GM12878 (cell line): ENCODE results near the gene SEPTIN1. TPM values are rescaled to one million over a fixed set of nuclear protein-coding genes. Genes with fewer than 3 reads are reported as not detected.

Source experiments
- ATAC-seq: fragments of 200-7000 bp; cut with Tn5 transposase; 3 replicates; pipeline ENCODE4 v1.9.1; 2020; ENCODE audit warnings: mild to moderate bottlenecking, moderate library complexity
- BruUV-seq: library from RNA; stranded (reverse); fragments of 400-500 nt; replicated peaks from 2 replicates; lab custom pipeline; 2021; lab: Mats Ljungman, UMichigan
- CTCF ChIA-PET: fragments of 300-600 bp; sonication (Branson Sonifier 250); formaldehyde crosslinking; extraction: SDS; loops from one replicate; lab custom pipeline; 2021; ENCODE audit warnings: inconsistent platforms; lab: Yijun Ruan, JAX
- POLR2A ChIA-PET: fragments of 350-600 bp; formaldehyde crosslinking; extraction: SDS; loops from one replicate; lab custom pipeline; 2021; ENCODE audit warnings: inconsistent platforms; lab: Charles Lee
- RAD21 ChIA-PET: fragments of 300-600 bp; sonication (Branson Sonifier 250); formaldehyde crosslinking; loops from one replicate; lab custom pipeline; 2023; ENCODE audit warnings: antibody characterized with exemption; ENCODE audit not compliant: unreplicated experiment; lab: Charles Lee
- SMC1A ChIA-PET: fragments of 300-600 bp; sonication (Branson Sonifier 250); formaldehyde crosslinking; loops from one replicate; lab custom pipeline; 2023; ENCODE audit not compliant: unreplicated experiment, uncharacterized antibody; lab: Charles Lee
- DNase-seq: peaks from one replicate; pipeline ENCODE4 v3.0.0-alpha.2; 2011; ENCODE audit warnings: low read depth, low spot score
- FAIRE-seq: peaks from 3 replicates; lab custom pipeline; 2011; peaks lifted over from hg19 to GRCh38; lab: Jason Lieb, UNC
- H2AFZ ChIP-seq: 2 replicates; pipeline ENCODE4 v1.6.0; 2011; ENCODE audit warnings: low read depth, low read length, control low read depth; ENCODE audit not compliant: control insufficient read depth
- H3K27ac ChIP-seq: 2 replicates; pipeline ENCODE4 v1.5.1; 2011; ENCODE audit warnings: control low read depth; ENCODE audit not compliant: control insufficient read depth, insufficient read depth
- H3K27me3 ChIP-seq, 2 experiments: replicated peaks in 1 of 2; 2 replicates each; pipeline versions ENCODE4 v1.6.0 to v1.6.1; 2011; ENCODE audit warnings: low read length in 1 of 2; ENCODE audit not compliant: control insufficient read depth in 2 of 2, insufficient read depth in 2 of 2
- H3K36me3 ChIP-seq, 2 experiments: 2 replicates each; pipeline ENCODE4 v1.5.1; 2011; ENCODE audit warnings: low read length in 1 of 2; ENCODE audit not compliant: control insufficient read depth in 2 of 2, insufficient read depth in 2 of 2
- H3K4me1 ChIP-seq: 2 replicates; pipeline ENCODE4 v1.6.1; 2011; ENCODE audit warnings: mild to moderate bottlenecking, low read length, moderate library complexity, mixed read lengths; ENCODE audit not compliant: control insufficient read depth, insufficient read depth
- H3K4me2 ChIP-seq: 2 replicates; pipeline ENCODE4 v1.6.0; 2011; ENCODE audit warnings: control low read depth; ENCODE audit not compliant: control insufficient read depth, insufficient read depth
- H3K4me3 ChIP-seq: fragments of 200-600 bp; sonication (generic); 2 replicates; pipeline ENCODE4 v1.5.1; 2016
- H3K79me2 ChIP-seq: 2 replicates; pipeline ENCODE4 v1.6.0; 2011; ENCODE audit warnings: low read length; ENCODE audit not compliant: control insufficient read depth, insufficient read depth
- H3K9ac ChIP-seq: 2 replicates; pipeline ENCODE4 v1.8.0; 2011; ENCODE audit warnings: low read length, control low read depth, mixed read lengths; ENCODE audit not compliant: control insufficient read depth, insufficient read depth
- H3K9me3 ChIP-seq: replicated peaks from 3 replicates; pipeline ENCODE4 v1.5.1; 2011; ENCODE audit warnings: mild to moderate bottlenecking, low read length; ENCODE audit not compliant: control insufficient read depth, insufficient read depth
- H4K20me1 ChIP-seq: 2 replicates; pipeline ENCODE4 v1.6.0; 2011; ENCODE audit not compliant: control insufficient read depth, insufficient read depth
- ATF7 ChIP-seq: fragments of 450-650 bp; IDR thresholded peaks from 2 replicates; pipeline ENCODE4 v1.6.1; 2016; ENCODE audit warnings: low read depth, mild to moderate bottlenecking
- EGR1 ChIP-seq, 2 experiments: IDR thresholded peaks; 1 replicate in 1 of 2; 2 replicates in 1 of 2; pipeline ENCODE4 v1.6.1; 2011 to 2012; ENCODE audit warnings: low read depth in 2 of 2, low read length in 2 of 2, borderline replicate concordance in 1 of 2, mild to moderate bottlenecking in 1 of 2, moderate library complexity in 1 of 2
- ESRRA ChIP-seq: IDR thresholded peaks from 2 replicates; pipeline ENCODE4 v1.6.1; 2012; ENCODE audit warnings: mild to moderate bottlenecking, low read length, improper control_type of control experiment
- NR2C1 ChIP-seq: fragments of 450-650 bp; IDR thresholded peaks from 2 replicates; pipeline ENCODE4 v1.6.1; 2017; ENCODE audit warnings: antibody characterized with exemption, mild to moderate bottlenecking, moderate library complexity
- TCF7 ChIP-seq: IDR thresholded peaks from 2 replicates; pipeline ENCODE4 v1.6.1; 2014; ENCODE audit warnings: antibody characterized with exemption, borderline replicate concordance
- YY1 ChIP-seq: IDR thresholded peaks from 2 replicates; pipeline ENCODE4 v1.6.1; 2011; ENCODE audit warnings: low read depth, mild to moderate bottlenecking, low read length
- ZZZ3 ChIP-seq: IDR thresholded peaks from 2 replicates; pipeline ENCODE4 v1.6.1; 2011; ENCODE audit warnings: low read depth; ENCODE audit not compliant: control insufficient read depth, insufficient read length
- WGBS: methylation state at CpG from one replicate; pipeline ENCODE4 v1.1.6; 2016; ENCODE audit warnings: low lambda C conversion rate; ENCODE audit not compliant: insufficient replicate concordance, insufficient coverage; ENCODE audit errors: missing lambda C conversion rate; 5-methylcytosine and 5-hydroxymethylcytosine counted together
- in situ Hi-C: fragments of 300-500 bp; cut with MboI; formaldehyde crosslinking; loops from 9 replicates; pipeline ENCODE4 v1.14.3; 2018; ENCODE audit warnings: mixed read lengths
- intact Hi-C: fragments of 100-400 bp; cut with micrococcal nuclease; formaldehyde crosslinking; loops from one replicate; pipeline ENCODE4 v1.14.2; 2022; ENCODE audit not compliant: unreplicated experiment
- polyA plus RNA-seq, 11 experiments: library from polyadenylated mRNA; depleted of rRNA in 4 of 11; unstranded in 6 of 11; stranded (reverse) in 5 of 11; fragments of >200 nt; fragmentation: Nextera tagmentation in 4 of 11; fragmentation: Illumina TruSeq in 1 of 11; extraction: Ambion mirVana in 4 of 11; extraction: Trizol in 1 of 11; gene quantifications; 1 replicate in 1 of 11; 2 replicates in 10 of 11; pipeline versions ENCODE4 v1.2.1 to v1.2.3, GENCODE V29; 2011 to 2016; ENCODE audit warnings: inconsistent platforms in 2 of 11, missing spikeins in 2 of 11, low read depth in 1 of 11
- total RNA-seq, 4 experiments: library from RNA; depleted of rRNA in 3 of 4; stranded (reverse); fragments of >200 nt in 3 of 4; fragmentation: Illumina TruSeq in 1 of 4; extraction: Trizol in 1 of 4; gene quantifications; 2 replicates each; pipeline versions ENCODE4 v1.2.1 to v1.2.3, GENCODE V29; 2013 to 2021
- TF ChIP-seq, protein P1 (sequence below): IDR thresholded peaks from 2 replicates; pipeline ENCODE4 v1.6.1; 2011; ENCODE audit warnings: mild to moderate bottlenecking, low read depth, low read length, moderate library complexity; ENCODE audit not compliant: insufficient replicate concordance
- TF ChIP-seq, protein P2 (sequence below): fragments of 450-650 bp; IDR thresholded peaks from 2 replicates; pipeline ENCODE4 v1.6.1; 2016; ENCODE audit warnings: mild to moderate bottlenecking
- TF ChIP-seq, protein P3 (sequence below): fragments of 450-650 bp; IDR thresholded peaks from 2 replicates; pipeline ENCODE4 v1.6.1; 2017; ENCODE audit warnings: mild to moderate bottlenecking, moderate library complexity

SEPTIN1 gene
- total and polyA plus RNA-seq, 10 of the 15 experiments (the other 5 are each of a cell fraction or from before 2014, with no cell fraction given) = 2.8 to 153 (median 94.1) TPM

DNA sequence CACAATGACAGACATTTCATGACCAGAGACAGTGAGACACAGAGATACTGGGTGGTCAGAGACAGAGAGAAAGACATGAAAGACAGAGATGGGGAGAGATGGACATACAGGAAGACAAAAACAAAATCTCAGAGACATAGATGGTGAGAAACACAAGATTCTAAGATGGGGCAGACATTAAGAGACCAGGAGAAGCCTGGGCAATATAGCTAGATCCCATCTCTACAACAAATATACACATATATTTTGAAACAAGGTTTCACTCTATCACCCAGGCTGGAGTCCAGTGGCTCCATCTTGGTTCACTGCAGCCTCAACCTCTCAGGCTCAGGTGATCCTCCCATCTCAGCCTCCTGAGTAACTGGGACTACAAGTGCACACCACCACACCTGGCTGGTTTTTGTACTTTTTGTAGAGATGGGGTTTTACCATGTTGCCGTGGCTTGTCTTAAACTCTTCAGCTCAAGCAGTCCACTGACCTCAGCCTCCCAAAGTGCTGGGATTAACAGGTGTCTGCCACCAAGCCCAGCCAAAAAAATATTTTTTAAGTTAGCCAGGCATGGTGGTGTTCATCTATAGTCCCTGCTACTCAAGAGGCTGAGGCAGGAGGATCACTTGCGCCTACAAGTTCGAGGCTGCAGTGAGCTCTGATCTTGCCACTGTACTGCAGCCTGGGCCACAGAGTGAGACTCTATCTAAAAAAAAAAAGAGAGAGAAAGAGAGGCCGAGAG lies 2.1 kb downstream of the SEPTIN1 start:
- intact Hi-C loops = no loop called here

More for the DNA sequence above, 2.1 kb downstream of the SEPTIN1 start:
- no peak overlapping the region for H3K4me3 ChIP-seq
- in situ Hi-C loops = no loop called here
- H2AFZ ChIP-seq = no peak overlapping the region
- FAIRE-seq (no peak), ATAC-seq (no peak), DNase-seq (no peak)
- no peaks in the 10 kb centered on the region for H3K27me3 ChIP-seq
- peaks cover 27% of the 10 kb centered on the region for H3K79me2 ChIP-seq
- no peak overlapping the region for H3K9ac ChIP-seq
- CTCF ChIA-PET = interaction anchor here (1.0 kb wide), 1 partner anchor 155 kb away, joined by 3 read pairs; no protein-coding TSS in a partner anchor
- H4K20me1 ChIP-seq = no peaks in the 10 kb centered on the region
- no peak overlapping the region for H3K27ac ChIP-seq
- SMC1A ChIA-PET = interaction anchor here (0.6 to 3.3 kb wide), 5 partner anchors 9 to 92 kb away, joined by 3 to 12 read pairs (median 3); partner anchors contain the start of gene ITGAL
- RAD21 ChIA-PET = interaction anchor here (1.3 to 3.2 kb wide), 2 partner anchors 9 to 28 kb away, joined by 3 to 25 read pairs; partner anchors contain the start of genes TBC1D10B and ZNF771
- BruUV-seq = no TSS peak
- H3K4me2 ChIP-seq = no peak overlapping the region
- H3K36me3 ChIP-seq = peaks cover 0 to 4% of the 10 kb centered on the region in 2 experiments; a peak in 2 of 4 replicates
- H3K9me3 ChIP-seq = no peaks in the 10 kb centered on the region
- POLR2A ChIA-PET = interaction anchor here (0.5 to 4.3 kb wide), 4 partner anchors 9 to 893 kb away, joined by 4 to 37 read pairs (median 4); partner anchors contain the start of gene TBC1D10B
- 96% methylated on average over 4 of the region's 4 CpGs for WGBS
- TF ChIP-seq YY1 = no peak
- TF ChIP-seq NR2C1 = no peak
- no peak for TF ChIP-seq ZZZ3
- TF ChIP-seq, protein P1, sequence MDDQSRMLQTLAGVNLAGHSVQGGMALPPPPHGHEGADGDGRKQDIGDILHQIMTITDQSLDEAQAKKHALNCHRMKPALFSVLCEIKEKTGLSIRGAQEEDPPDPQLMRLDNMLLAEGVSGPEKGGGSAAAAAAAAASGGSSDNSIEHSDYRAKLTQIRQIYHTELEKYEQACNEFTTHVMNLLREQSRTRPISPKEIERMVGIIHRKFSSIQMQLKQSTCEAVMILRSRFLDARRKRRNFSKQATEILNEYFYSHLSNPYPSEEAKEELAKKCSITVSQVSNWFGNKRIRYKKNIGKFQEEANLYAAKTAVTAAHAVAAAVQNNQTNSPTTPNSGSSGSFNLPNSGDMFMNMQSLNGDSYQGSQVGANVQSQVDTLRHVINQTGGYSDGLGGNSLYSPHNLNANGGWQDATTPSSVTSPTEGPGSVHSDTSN = no peak
- no peak for TF ChIP-seq ATF7
- TF ChIP-seq, protein P2, sequence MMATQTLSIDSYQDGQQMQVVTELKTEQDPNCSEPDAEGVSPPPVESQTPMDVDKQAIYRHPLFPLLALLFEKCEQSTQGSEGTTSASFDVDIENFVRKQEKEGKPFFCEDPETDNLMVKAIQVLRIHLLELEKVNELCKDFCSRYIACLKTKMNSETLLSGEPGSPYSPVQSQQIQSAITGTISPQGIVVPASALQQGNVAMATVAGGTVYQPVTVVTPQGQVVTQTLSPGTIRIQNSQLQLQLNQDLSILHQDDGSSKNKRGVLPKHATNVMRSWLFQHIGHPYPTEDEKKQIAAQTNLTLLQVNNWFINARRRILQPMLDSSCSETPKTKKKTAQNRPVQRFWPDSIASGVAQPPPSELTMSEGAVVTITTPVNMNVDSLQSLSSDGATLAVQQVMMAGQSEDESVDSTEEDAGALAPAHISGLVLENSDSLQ = no peak
- no peak for TF ChIP-seq ESRRA
- TF ChIP-seq, protein P3, sequence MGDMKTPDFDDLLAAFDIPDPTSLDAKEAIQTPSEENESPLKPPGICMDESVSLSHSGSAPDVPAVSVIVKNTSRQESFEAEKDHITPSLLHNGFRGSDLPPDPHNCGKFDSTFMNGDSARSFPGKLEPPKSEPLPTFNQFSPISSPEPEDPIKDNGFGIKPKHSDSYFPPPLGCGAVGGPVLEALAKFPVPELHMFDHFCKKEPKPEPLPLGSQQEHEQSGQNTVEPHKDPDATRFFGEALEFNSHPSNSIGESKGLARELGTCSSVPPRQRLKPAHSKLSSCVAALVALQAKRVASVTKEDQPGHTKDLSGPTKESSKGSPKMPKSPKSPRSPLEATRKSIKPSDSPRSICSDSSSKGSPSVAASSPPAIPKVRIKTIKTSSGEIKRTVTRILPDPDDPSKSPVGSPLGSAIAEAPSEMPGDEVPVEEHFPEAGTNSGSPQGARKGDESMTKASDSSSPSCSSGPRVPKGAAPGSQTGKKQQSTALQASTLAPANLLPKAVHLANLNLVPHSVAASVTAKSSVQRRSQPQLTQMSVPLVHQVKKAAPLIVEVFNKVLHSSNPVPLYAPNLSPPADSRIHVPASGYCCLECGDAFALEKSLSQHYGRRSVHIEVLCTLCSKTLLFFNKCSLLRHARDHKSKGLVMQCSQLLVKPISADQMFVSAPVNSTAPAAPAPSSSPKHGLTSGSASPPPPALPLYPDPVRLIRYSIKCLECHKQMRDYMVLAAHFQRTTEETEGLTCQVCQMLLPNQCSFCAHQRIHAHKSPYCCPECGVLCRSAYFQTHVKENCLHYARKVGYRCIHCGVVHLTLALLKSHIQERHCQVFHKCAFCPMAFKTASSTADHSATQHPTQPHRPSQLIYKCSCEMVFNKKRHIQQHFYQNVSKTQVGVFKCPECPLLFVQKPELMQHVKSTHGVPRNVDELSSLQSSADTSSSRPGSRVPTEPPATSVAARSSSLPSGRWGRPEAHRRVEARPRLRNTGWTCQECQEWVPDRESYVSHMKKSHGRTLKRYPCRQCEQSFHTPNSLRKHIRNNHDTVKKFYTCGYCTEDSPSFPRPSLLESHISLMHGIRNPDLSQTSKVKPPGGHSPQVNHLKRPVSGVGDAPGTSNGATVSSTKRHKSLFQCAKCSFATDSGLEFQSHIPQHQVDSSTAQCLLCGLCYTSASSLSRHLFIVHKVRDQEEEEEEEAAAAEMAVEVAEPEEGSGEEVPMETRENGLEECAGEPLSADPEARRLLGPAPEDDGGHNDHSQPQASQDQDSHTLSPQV = no peak
- TF ChIP-seq TCF7 = no peak
- TF ChIP-seq EGR1 (IDR thresholded peaks at IDR 0.05; ENCODE audit: borderline replicate concordance in 1 of 2, low read depth in 2 of 2, low read length in 2 of 2) = no peak
- peaks cover 28% of the 10 kb centered on the region for H3K4me1 ChIP-seq
